Activated CD4-positive, alpha-beta T cell treated with anti-CD3 and anti-CD28 coated beads for 1 hour (primary cell): ENCODE data around the gene SEMA7A.
"Not testable (repeated sequence)": the region's sequence is repeated elsewhere in the genome, so short reads cannot be mapped to it uniquely, and the experiment has no call there.

Source experiments
- DNase-seq: peaks from one replicate; pipeline ENCODE4 v3.0.0-alpha.2; 2020

The SEMA7A gene, protein sequence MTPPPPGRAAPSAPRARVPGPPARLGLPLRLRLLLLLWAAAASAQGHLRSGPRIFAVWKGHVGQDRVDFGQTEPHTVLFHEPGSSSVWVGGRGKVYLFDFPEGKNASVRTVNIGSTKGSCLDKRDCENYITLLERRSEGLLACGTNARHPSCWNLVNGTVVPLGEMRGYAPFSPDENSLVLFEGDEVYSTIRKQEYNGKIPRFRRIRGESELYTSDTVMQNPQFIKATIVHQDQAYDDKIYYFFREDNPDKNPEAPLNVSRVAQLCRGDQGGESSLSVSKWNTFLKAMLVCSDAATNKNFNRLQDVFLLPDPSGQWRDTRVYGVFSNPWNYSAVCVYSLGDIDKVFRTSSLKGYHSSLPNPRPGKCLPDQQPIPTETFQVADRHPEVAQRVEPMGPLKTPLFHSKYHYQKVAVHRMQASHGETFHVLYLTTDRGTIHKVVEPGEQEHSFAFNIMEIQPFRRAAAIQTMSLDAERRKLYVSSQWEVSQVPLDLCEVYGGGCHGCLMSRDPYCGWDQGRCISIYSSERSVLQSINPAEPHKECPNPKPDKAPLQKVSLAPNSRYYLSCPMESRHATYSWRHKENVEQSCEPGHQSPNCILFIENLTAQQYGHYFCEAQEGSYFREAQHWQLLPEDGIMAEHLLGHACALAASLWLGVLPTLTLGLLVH

GRCh38 chr15:74433592-74434262 lies at the start of gene SEMA7A:
TSS of gene SEMA7A (minus strand) at chr15:74433958. CDS start at chr15:74433918, 40 bp downstream.
- DNase-seq: peak; percentile 57

DNA sequence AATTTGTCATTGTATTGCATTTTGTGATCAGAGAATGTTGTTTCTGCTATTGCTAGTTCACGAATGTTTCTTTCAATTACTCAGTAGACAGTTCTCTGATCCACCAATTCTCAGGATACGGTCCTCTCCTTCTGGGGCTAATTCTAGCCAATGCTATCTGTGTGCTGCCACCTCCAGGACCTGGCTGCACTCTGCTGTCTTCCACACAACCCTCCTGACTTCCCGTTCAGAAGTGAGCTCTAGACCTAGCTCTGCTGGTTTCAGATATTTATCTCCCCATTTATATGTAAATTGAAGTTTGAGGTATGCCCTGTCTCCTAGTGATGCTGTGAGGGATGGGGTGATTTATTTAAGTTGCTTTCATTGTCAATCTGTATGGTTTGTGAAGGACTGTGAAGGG lies 48.9 kb upstream of the SEMA7A start:
- DNase-seq: no peak

DNA sequence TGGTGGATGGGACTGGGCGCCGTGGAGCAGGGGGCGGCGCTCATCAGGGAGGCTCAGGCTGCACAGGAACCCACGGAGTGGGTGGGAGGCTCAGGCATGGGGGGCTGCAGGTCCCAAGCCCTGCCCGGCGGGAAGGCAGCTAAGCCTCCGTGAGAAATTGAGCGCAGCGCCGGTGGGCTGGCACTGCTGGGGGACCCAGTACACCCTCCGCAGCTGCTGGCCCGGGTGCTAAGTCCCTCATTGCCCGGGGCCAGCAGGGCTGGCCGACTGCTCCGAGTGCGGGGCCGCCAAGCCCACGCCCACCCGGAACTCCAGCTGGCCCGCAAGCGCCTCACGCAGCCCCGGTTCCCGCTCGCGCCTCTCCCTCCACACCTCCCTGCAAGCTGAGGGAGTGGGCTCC lies 46.6 kb upstream of the SEMA7A start:
- not testable (repeated sequence) for DNase-seq

DNA sequence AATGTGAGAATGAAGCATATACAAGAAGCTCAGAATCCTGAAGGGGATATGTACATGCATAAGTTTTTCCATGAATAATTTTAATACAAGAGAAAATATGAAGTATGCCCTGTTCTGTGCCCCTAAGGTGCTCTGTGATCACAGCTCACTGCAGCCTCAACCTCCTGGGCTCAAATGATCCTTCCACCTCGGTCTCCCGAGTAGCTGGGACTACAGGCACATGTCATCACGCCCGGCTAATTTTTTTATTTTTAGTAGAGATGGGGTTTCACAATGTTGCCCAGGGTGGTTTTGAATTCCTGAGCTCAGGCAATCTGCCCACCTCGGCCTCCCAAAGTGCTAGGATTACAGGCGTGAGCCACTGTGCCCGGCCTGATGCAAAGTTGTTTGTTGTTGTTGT lies 37.9 kb upstream of the SEMA7A start:
- DNase-seq: not testable (repeated sequence)

GRCh38 chr15:74470631-74471395 lies 37.1 kb upstream of the SEMA7A start:
- no peak for DNase-seq

DNA sequence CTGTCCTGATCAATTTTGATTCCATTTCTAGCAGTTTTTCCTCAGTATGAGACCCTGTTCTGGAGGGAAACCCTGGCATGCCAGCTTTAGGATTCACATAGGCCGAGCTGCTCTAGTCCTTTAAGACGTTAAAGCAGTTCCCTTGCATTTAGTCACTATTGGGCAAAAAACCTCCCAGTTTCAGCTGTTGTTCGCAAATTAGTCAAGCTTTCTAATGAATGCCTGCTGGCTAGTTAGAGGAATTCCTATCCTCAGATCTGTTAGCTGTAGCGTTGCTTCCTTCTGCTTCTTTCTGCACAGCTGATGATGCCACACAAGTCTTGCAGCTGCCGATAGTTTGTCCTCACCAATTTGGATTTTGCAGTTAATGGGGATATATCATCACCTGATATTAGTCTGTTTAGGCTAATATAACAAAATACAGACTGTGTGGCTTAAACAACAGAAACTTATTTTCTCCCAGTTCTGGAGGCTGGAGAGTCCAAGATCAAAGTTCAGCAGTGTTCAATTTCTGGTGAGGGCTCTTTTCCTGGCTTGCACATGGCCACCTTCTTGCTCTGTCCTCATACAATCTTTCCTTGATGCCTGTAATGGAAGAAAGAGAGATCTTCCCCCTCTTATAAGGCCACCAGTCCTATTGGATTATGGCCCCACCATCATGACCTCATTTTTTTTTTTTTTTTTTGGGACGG lies 34.7 kb upstream of the SEMA7A start:
- DNase-seq: no peak

DNA sequence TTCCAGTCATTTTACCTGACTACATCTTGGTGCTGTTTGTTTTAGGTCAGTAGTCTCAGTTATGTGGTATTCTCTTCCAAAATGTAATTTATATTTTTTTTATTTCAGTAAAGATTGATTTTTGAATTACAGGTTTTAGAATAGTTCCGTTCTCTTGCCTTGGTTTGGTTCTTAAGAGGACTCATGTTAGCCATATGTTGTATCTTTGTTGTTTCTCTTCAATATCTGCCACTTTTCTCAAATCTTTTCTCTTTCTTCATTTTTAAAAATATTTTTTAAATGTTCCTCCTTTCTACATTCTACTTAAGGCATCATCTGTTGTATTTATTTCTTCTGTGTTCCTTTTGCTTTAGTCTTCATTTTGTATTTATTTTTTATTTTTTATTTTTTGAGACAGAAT lies 32.8 kb upstream of the SEMA7A start:
- DNase-seq: no peak

DNA sequence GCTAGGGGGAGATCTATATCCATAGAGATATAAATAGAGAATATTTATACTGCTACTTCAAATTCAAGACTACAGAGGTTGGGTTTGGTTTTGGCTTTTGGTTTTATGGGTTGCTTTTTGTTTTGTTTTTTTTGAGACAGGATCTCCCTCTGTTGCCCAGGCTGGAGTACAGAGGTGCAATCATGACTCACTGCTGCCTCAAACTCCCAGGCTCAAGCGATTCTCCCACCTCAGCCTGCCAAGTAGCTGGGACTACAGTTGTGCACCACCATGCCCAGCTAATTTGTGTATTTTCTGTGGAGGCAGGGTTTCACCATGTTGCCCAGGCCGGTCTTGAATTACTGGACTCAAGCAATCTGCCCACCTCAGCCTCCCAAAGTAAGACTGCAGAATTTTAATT lies 31.1 kb upstream of the SEMA7A start:
- no peak for DNase-seq

- DNase-seq: no peak
Measured at GRCh38 chr15:74464216-74464615, 30.5 kb upstream of the SEMA7A start.

DNA sequence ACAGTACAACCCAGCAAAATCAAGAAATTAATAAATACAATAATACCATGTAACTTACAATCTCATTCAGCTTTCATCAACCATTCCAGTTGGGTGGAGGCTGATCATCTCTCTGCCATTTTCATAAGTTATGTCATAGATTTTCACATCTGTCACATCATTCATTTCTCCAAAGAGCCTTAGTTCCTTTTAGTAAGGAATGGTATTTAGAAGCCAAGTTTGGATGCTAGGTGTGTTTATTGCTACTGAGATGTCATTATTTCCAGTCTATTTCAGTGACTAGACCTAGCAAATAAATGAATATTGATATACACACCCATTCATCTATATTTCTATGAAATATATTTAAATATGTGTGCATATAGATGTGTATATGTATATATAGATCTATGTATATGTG lies 29.9 kb upstream of the SEMA7A start:
- no peak for DNase-seq

- DNase-seq: no peak
Measured at GRCh38 chr15:74461847-74462511, 28.2 kb upstream of the SEMA7A start.

DNA sequence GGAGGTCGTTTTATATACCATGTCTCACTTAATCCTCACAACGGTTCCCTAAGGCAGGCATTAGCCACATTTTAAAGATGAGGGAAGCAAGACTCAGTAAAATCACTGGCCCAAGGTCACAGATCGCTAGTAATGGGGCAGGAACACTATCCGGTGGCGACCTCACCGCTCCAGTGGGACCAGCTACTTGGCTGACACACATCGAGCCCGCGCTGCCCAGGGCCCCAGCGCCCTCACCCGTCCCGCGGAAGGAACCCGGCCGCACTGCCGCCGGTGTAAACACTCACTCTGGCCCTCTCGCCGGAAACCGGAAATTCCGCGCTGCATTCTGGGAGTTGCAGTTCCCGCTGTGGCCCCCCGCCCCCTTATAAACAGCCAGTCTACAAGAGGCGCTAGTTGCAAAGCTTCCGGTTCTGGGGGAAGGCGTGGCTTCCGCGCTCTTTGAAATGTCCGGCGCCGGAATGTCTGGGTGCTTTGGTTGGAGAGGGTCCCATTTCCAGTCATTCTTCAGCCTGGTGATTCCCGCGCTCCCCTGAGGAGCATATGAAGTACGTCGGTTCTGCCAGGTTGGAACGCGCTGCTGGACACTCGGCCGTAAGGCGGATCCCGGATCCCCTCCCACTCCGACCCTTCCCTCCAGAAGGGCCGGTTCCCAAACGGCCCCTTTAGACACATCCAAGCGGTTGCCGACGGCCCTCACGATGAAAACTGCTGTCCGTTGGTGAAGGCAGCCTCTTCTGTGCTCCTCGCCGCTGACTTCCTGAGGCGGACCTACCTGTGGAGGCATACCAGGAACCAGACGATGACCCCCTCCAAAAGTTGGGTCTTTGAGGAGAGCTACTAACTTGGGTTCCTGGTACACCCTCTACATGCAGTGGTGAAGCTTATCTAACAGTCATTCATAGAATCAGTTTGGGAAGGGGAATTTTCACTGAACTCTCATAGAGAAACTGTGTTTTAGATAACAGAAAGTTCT lies 27.4 kb upstream of the SEMA7A start, which contains the start of gene UBL7:
UBL7 (minus strand) TSS at position 290 of the 976 bp plus-strand sequence. CDS start 2,293 bp downstream, outside the sequence.
- DNase-seq: peak; percentile 91

DNA sequence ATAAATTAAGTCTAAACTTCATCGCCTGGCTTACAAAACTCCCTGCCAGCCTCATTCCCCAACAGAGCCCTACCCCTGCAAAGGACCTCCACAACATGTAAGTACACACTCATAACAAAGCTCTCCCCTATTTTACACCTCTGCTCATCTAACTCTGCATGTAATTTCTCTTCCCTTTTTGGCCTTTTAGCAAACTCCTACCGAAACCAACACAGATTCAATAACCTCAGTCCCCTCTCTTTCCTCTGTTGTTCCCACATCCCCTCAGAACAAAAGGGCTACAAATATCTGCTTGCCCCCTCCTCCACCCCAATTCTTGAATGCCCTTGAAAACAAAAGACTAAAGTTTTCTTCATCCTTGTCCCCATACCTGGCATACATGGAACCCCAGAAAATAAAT lies 26.5 kb upstream of the SEMA7A start:
- DNase-seq: no peak

DNA sequence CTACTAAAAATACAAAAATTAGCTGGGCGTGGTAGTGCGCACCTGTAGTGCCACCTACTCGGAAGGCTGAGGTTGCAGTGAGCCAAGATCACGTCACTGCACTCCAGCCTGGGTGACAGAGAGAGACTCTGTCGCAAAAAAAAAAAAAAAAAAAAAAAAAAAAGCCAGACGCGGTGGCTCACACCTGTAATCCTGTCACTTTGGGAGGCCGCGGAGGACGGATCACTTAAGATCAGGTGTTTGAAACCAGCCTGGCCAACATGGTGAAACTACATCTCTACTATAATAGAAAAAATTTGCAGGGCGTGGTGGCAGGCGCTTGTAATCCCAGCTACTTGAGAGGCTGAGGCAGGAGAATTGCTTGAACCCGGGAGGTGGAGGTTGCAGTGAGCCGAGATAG lies 26.0 kb upstream of the SEMA7A start:
- not testable (repeated sequence) for DNase-seq

DNA sequence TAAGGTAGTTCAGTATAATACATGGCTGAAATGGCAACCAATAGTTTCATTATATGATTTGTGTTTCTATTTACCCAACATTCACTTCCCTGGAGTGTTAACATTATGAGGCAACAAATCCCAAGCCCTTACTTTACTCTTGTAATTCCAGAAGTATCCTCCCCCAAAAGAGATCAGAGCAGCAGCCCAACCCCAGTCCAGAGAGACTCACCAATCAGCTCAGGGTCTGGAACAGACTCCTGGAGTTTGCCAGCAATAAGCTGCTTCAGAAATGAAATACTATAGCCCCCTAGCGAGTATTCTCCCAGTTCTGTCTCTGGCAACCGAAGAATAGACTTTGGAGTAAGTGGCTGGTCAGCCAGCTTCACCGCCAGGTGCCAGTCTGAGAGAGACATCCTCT lies 24.7 kb upstream of the SEMA7A start:
- DNase-seq: no peak

DNA sequence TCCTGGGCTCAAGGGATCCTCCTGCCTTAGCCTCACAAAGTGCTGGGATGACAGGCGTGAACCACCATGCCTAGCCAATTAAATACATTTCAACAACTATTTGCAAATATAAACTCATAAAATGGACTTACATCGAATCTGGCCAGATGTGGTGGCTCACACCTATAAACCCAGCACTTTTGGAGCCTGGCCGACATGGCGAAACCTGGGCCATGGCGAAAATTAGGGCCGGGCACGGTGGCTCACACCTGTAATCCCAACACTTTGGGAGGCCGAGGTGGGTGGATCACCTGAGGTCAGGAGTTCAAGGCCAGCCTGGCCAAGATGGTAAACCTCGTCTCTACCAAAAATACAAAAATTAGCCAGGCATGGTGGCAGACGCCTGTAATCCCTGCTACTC lies 23.3 kb upstream of the SEMA7A start:
- not testable (repeated sequence) for DNase-seq

DNA sequence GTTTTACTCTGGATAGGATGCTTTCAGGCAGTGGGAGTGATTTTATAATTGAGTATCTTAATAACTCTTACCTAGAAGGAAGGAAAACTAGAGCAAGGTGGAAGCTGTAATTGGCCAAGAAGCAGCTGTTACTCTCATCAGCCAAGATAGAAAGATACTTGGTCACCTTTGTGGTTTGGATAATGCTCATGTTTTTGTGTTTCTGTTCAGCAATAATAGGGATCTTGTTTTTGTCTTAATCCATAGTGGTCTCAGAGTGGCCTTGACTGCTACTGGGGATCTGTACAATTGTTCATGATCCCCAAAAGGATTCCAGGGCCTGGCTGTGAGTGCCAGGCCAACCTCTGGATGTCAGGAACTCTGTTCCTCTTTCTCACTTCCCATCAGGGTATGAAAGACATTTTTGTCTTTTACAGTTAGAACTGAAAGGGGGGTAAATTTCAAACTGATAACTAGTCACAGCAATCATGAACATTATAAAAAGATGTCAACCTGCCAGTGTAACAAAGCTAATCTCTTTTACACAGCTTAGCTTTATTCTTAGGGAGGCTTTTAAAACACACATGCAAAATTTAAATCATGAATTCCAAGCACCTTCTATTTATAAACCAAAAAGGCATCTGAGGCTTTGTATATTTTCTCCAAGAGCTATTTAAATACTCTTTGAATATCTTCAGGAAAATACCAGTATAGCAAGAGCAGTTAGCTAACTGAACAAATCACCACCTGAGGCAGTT lies 21.2 kb upstream of the SEMA7A start:
- DNase-seq: no peak

- DNase-seq: no peak
Measured at GRCh38 chr15:74453925-74454763, 20.4 kb upstream of the SEMA7A start.
